SK-N-MC (cell line): ENCODE measurements around the gene TEAD1.

Experiments
- EZH2 ChIP-seq: fragments of 200-600 bp; sonication (generic); IDR thresholded peaks from one replicate; pipeline ENCODE4 v1.6.1; 2017; ENCODE audit warnings: antibody characterized with exemption
- POLR2AphosphoS5 ChIP-seq: IDR thresholded peaks from 2 replicates; pipeline ENCODE4 v1.6.1; 2012; ENCODE audit warnings: mild to moderate bottlenecking, low read depth, low read length, borderline replicate concordance

GRCh38 chr11:12669930-12670329 is 4.3 kb upstream of the TEAD1 start:
- no peak for TF ChIP-seq POLR2AphosphoS5
- no peak for TF ChIP-seq EZH2
